A549 (cell line): Measurements from ENCODE around the gene DCLK1. TPM values are rescaled to one million over a fixed set of nuclear protein-coding genes. Genes with fewer than 3 reads are reported as not detected.

ENCODE experiments used
- ATAC-seq, 2 experiments: fragments of 200-7000 bp in 1 of 2; fragments of >200 bp in 1 of 2; cut with Nextera tagmentation in 1 of 2; cut with Tn5 transposase in 1 of 2; 3 replicates each; pipeline versions ENCODE4 v1.8.0 to v1.9.1; 2018 to 2020; ENCODE audit warnings: mild to moderate bottlenecking in 1 of 2, moderate library complexity in 1 of 2
- CTCF ChIA-PET: fragments of 300-600 bp; sonication (Branson Sonifier 250); formaldehyde crosslinking; extraction: SDS; loops from one replicate; lab custom pipeline; 2021; ENCODE audit warnings: antibody characterized with exemption, inconsistent platforms; lab: Yijun Ruan, JAX
- POLR2A ChIA-PET: fragments of 350-600 bp; formaldehyde crosslinking; extraction: SDS; loops from one replicate; lab custom pipeline; 2021; ENCODE audit warnings: antibody characterized with exemption, inconsistent platforms; lab: Yijun Ruan, JAX
- DNase-seq, 2 experiments: peaks; one replicate each; pipeline versions ENCODE4 v3.0.0 to v3.0.0-alpha.2; 2011 to 2016; ENCODE audit warnings: low read depth in 1 of 2, low spot score in 1 of 2
- FAIRE-seq: peaks from 2 replicates; lab custom pipeline; 2011; peaks lifted over from hg19 to GRCh38; lab: Jason Lieb, UNC
- H3K27ac ChIP-seq, 2 experiments: fragments of >200 bp; sonication (Bioruptor Twin); formaldehyde crosslinking; 3 replicates each; pipeline ENCODE4 v1.5.1; 2016 to 2017
- H3K4me1 ChIP-seq: fragments of >200 bp; sonication (Bioruptor Twin); formaldehyde crosslinking; 3 replicates; pipeline ENCODE4 v1.6.1; 2016
- H3K4me2 ChIP-seq: fragments of >200 bp; sonication (Bioruptor Twin); formaldehyde crosslinking; 3 replicates; pipeline ENCODE4 v1.6.1; 2016
- H3K4me3 ChIP-seq: fragments of >200 bp; sonication (Bioruptor Twin); formaldehyde crosslinking; 3 replicates; pipeline ENCODE4 v1.5.1; 2016
- H3K9me3 ChIP-seq: fragments of >200 bp; sonication (Bioruptor Twin); formaldehyde crosslinking; 3 replicates; pipeline ENCODE4 v1.6.1; 2016
- BCL3 ChIP-seq: fragments of >200 bp; sonication (Bioruptor Twin); formaldehyde crosslinking; IDR thresholded peaks from 3 replicates; pipeline ENCODE4 v1.6.1; 2016
- BHLHE40 ChIP-seq: IDR thresholded peaks from 2 replicates; pipeline ENCODE4 v1.6.1; 2012; ENCODE audit warnings: low read depth, low read length, inconsistent platforms
- CBX2 ChIP-seq: fragments of 200-600 bp; sonication (generic); IDR thresholded peaks from 2 replicates; pipeline ENCODE4 v1.6.1; 2016; ENCODE audit warnings: low read depth, mild to moderate bottlenecking, borderline replicate concordance
- CBX8 ChIP-seq: fragments of 200-600 bp; sonication (generic); IDR thresholded peaks from 2 replicates; pipeline ENCODE4 v1.6.1; 2016
- CEBPB ChIP-seq, 2 experiments: fragments of >200 bp in 1 of 2; sonication (Bioruptor Twin) in 1 of 2; formaldehyde crosslinking in 1 of 2; IDR thresholded peaks; 2 replicates each; pipeline ENCODE4 v1.6.1; 2012 to 2016
- CHD4 ChIP-seq: fragments of 200-600 bp; sonication (generic); IDR thresholded peaks from 2 replicates; pipeline ENCODE4 v1.6.1; 2016; ENCODE audit warnings: antibody characterized with exemption, mild to moderate bottlenecking, borderline replicate concordance
- E2F6 ChIP-seq: IDR thresholded peaks from 2 replicates; pipeline ENCODE4 v1.6.1; 2012; ENCODE audit warnings: low read depth, borderline replicate concordance
- EHF ChIP-seq: fragments of 250-450 bp; sonication (Bioruptor Pico); IDR thresholded peaks from 2 replicates; pipeline ENCODE4 v1.5.0; 2020; ENCODE audit warnings: mild to moderate bottlenecking
- EHMT2 ChIP-seq: fragments of 200-600 bp; sonication (generic); IDR thresholded peaks from 2 replicates; pipeline ENCODE4 v1.6.1; 2016; ENCODE audit warnings: antibody characterized with exemption, low read depth, mild to moderate bottlenecking, moderate library complexity
- ESRRA ChIP-seq: fragments of 150-350 bp; IDR thresholded peaks from 2 replicates; pipeline ENCODE4 v1.6.1; 2014; ENCODE audit warnings: mild to moderate bottlenecking, low read length, borderline replicate concordance
- FOSB ChIP-seq: fragments of 250-450 bp; sonication (Bioruptor Pico); IDR thresholded peaks from 2 replicates; pipeline ENCODE4 v1.5.0; 2020; ENCODE audit warnings: mild to moderate bottlenecking, moderate library complexity
- GATA3 ChIP-seq: IDR thresholded peaks from 2 replicates; pipeline ENCODE4 v1.6.1; 2012; ENCODE audit warnings: borderline replicate concordance
- HES2 ChIP-seq: fragments of >200 bp; sonication (Bioruptor Twin); formaldehyde crosslinking; IDR thresholded peaks from 2 replicates; pipeline ENCODE4 v1.6.1; 2016
- HOXA7 ChIP-seq: fragments of 250-450 bp; sonication (Bioruptor Pico); IDR thresholded peaks from 2 replicates; pipeline ENCODE4 v1.5.0; 2020; ENCODE audit warnings: mild to moderate bottlenecking, moderate library complexity
- HOXB13 ChIP-seq: fragments of 250-450 bp; sonication (Bioruptor Pico); IDR thresholded peaks from 2 replicates; pipeline ENCODE4 v1.5.0; 2020; ENCODE audit warnings: low read depth, mild to moderate bottlenecking, moderate library complexity
- JUN ChIP-seq, 2 experiments: fragments of >200 bp; sonication (Bioruptor Twin); formaldehyde crosslinking; IDR thresholded peaks; 2 replicates in 1 of 2; 3 replicates in 1 of 2; pipeline ENCODE4 v1.6.1; 2016 to 2017
- JUNB ChIP-seq: fragments of >200 bp; sonication (Bioruptor Twin); formaldehyde crosslinking; IDR thresholded peaks from 2 replicates; pipeline ENCODE4 v1.6.1; 2016
- MAX ChIP-seq: IDR thresholded peaks from 2 replicates; pipeline ENCODE4 v1.6.1; 2012
- RAD21 ChIP-seq, 2 experiments: fragments of >200 bp in 1 of 2; sonication (Bioruptor Twin) in 1 of 2; formaldehyde crosslinking in 1 of 2; IDR thresholded peaks in 1 of 2; conservative IDR thresholded peaks in 1 of 2; 2 replicates in 1 of 2; 3 replicates in 1 of 2; pipeline ENCODE4 v1.6.1; 2012 to 2018; ENCODE audit warnings: inconsistent platforms in 1 of 2
- SMC3 ChIP-seq: fragments of >200 bp; sonication (Bioruptor Twin); formaldehyde crosslinking; IDR thresholded peaks from 3 replicates; pipeline ENCODE4 v1.6.1; 2018; ENCODE audit warnings: inconsistent platforms
- TP53 ChIP-seq: fragments of 250-450 bp; sonication (Bioruptor Pico); IDR thresholded peaks from 2 replicates; pipeline ENCODE4 v1.5.0; 2021; ENCODE audit warnings: mild to moderate bottlenecking, moderate library complexity
- ZC3H11A ChIP-seq: fragments of 450-650 bp; IDR thresholded peaks from 2 replicates; pipeline ENCODE4 v1.6.1; 2014; ENCODE audit warnings: antibody characterized with exemption, mild to moderate bottlenecking
- WGBS: methylation state at CpG from one replicate; pipeline ENCODE4 v1.1.6; 2017; ENCODE audit errors: missing lambda C conversion rate; 5-methylcytosine and 5-hydroxymethylcytosine counted together
- polyA plus RNA-seq, 4 experiments: library from polyadenylated mRNA; depleted of rRNA in 3 of 4; stranded (reverse); fragments of >200 nt; fragmentation: RNase III in 1 of 4; extraction: RNeasy Plus Mini Kit Qiagen cat#74134 plus additional on column Dnase treatment in 1 of 4; gene quantifications; 2 replicates in 3 of 4; 3 replicates in 1 of 4; pipeline ENCODE4 v1.2.3, GENCODE V29; 2011 to 2017
- TF ChIP-seq, protein P1 (sequence below): fragments of 200-600 bp; sonication (generic); IDR thresholded peaks from 2 replicates; pipeline ENCODE4 v1.6.1; 2016; ENCODE audit warnings: antibody characterized with exemption, mild to moderate bottlenecking, moderate library complexity
- TF ChIP-seq, protein P2 (sequence below): fragments of 450-650 bp; IDR thresholded peaks from 2 replicates; pipeline ENCODE4 v1.6.1; 2014; ENCODE audit warnings: antibody characterized with exemption
- TF ChIP-seq, protein P3 (sequence below): fragments of 250-450 bp; sonication (Bioruptor Pico); IDR thresholded peaks from 2 replicates; pipeline ENCODE4 v1.5.0; 2020; ENCODE audit warnings: low read depth, mild to moderate bottlenecking, moderate library complexity

DCLK1 gene
- polyA plus RNA-seq, 2 of the 4 experiments (the other 2 are of a cell fraction), result 0.13 to 0.21 TPM

DNA sequence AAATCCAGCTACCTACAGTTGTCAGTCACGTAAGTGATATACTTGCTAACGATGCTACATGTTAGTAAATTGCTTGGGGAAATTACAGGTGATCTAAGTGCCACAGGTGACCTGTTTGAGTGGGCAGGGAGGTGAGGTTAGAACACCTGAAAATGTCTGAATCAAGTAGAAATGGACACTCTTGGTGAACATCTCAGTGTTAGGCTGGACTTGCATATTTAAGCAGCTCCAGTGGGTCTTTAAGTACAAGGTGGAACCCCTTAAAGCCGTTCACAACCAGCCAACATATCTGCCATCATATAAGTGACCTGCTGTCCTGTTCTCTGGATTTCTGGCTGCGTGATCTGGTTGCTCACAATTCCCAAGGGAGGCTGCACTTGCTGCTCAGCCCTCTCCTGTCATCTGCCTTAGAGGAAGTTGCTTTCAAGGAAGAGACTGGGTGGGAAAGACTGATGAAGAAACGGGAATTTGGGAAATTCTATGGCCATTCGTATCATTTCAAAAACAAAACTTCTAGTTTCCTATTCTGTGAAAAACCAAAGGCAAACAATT lies 244.0 kb downstream of the DCLK1 start:
- DNase-seq (no peak), FAIRE-seq (no peak), ATAC-seq (no peak)
- Histone ChIP-seq H3K9me3 (no peaks in the 10 kb centered on the region), H3K4me3 (no peak overlapping the region), H3K4me1 (no peaks in the 10 kb centered on the region; the same call in 2 of the 3 replicates), H3K27ac (no peak overlapping the region), H3K4me2 (no peak overlapping the region)
- POLR2A ChIA-PET, result no interaction called here
- CTCF ChIA-PET, result interaction anchor here (0.6 to 0.9 kb wide), 2 partner anchors 40 to 1475 kb away, joined by 3 read pairs; no protein-coding TSS in a partner anchor
- 46% methylated on average over 6 of the region's 6 CpGs for WGBS
- TF ChIP-seq MAX (no peak), CHD4 (no peak), BHLHE40 (no peak), RAD21 (conservative IDR thresholded peaks at IDR 0.05 in 1 of 2, IDR thresholded peaks at IDR 0.05 in 1 of 2) (no peak), JUNB (no peak), HOXB13 (CRISPR knock-in tag) (no peak), GATA3 (no peak), BCL3 (no peak), E2F6 (no peak), ZC3H11A (no peak), SMC3 (no peak), HES2 (no peak)
- TF ChIP-seq, protein P1, sequence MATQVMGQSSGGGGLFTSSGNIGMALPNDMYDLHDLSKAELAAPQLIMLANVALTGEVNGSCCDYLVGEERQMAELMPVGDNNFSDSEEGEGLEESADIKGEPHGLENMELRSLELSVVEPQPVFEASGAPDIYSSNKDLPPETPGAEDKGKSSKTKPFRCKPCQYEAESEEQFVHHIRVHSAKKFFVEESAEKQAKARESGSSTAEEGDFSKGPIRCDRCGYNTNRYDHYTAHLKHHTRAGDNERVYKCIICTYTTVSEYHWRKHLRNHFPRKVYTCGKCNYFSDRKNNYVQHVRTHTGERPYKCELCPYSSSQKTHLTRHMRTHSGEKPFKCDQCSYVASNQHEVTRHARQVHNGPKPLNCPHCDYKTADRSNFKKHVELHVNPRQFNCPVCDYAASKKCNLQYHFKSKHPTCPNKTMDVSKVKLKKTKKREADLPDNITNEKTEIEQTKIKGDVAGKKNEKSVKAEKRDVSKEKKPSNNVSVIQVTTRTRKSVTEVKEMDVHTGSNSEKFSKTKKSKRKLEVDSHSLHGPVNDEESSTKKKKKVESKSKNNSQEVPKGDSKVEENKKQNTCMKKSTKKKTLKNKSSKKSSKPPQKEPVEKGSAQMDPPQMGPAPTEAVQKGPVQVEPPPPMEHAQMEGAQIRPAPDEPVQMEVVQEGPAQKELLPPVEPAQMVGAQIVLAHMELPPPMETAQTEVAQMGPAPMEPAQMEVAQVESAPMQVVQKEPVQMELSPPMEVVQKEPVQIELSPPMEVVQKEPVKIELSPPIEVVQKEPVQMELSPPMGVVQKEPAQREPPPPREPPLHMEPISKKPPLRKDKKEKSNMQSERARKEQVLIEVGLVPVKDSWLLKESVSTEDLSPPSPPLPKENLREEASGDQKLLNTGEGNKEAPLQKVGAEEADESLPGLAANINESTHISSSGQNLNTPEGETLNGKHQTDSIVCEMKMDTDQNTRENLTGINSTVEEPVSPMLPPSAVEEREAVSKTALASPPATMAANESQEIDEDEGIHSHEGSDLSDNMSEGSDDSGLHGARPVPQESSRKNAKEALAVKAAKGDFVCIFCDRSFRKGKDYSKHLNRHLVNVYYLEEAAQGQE, result no peak
- TF ChIP-seq, protein P2, sequence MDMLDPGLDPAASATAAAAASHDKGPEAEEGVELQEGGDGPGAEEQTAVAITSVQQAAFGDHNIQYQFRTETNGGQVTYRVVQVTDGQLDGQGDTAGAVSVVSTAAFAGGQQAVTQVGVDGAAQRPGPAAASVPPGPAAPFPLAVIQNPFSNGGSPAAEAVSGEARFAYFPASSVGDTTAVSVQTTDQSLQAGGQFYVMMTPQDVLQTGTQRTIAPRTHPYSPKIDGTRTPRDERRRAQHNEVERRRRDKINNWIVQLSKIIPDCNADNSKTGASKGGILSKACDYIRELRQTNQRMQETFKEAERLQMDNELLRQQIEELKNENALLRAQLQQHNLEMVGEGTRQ, result no peak
- TF ChIP-seq, all 56 proteins: peak for 0

GRCh38 chr13:35886332-35887114 lies 244.7 kb downstream of the DCLK1 start:
- Histone ChIP-seq H3K9me3 (no peaks in the 10 kb centered on the region), H3K4me3 (no peak overlapping the region), H3K4me2 (no peak overlapping the region), H3K27ac (no peak overlapping the region), H3K4me1 (no peaks in the 10 kb centered on the region; the same call in 2 of the 3 replicates)
- no peak for FAIRE-seq
- WGBS, result 52% methylated on average over 9 of the region's 9 CpGs
- no peak for ATAC-seq
- POLR2A ChIA-PET, result no interaction called here
- no peak for DNase-seq
- CTCF ChIA-PET, result no interaction called here
- no peak for TF ChIP-seq ZC3H11A
- no peak for TF ChIP-seq FOSB (CRISPR knock-in tag)
- no peak for TF ChIP-seq EHF (CRISPR knock-in tag)
- TF ChIP-seq, protein P3, sequence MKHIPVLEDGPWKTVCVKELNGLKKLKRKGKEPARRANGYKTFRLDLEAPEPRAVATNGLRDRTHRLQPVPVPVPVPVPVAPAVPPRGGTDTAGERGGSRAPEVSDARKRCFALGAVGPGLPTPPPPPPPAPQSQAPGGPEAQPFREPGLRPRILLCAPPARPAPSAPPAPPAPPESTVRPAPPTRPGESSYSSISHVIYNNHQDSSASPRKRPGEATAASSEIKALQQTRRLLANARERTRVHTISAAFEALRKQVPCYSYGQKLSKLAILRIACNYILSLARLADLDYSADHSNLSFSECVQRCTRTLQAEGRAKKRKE (CRISPR knock-in tag), result no peak
- no peak for TF ChIP-seq BCL3
- no peak for TF ChIP-seq JUN (IDR thresholded peaks at IDR 0.05)
- TF ChIP-seq, protein P2, result no peak
- TF ChIP-seq CBX2, result no peak
- TF ChIP-seq EHMT2, result no peak
- TF ChIP-seq BHLHE40, result no peak
- TF ChIP-seq HOXA7, result no peak
- no peak for TF ChIP-seq CEBPB (IDR thresholded peaks at IDR 0.05)
- TF ChIP-seq SMC3, result no peak
- TF ChIP-seq CBX8, result no peak
- TF ChIP-seq ESRRA, result no peak
- TF ChIP-seq TP53, result no peak
